CD14-positive monocyte (primary cell): ENCODE data around the gene VASH1. TPM values are rescaled to one million over a fixed set of nuclear protein-coding genes. Genes with fewer than 3 reads are reported as not detected.
"Not testable (repeated sequence)": the region's sequence is repeated elsewhere in the genome, so short reads cannot be mapped to it uniquely, and the experiment has no call there.

Source experiments
- DNase-seq, 3 donors: peaks; one replicate each; pipeline ENCODE4 v3.0.0-alpha.2; 2011 to 2022
- H2AFZ ChIP-seq: 2 replicates; pipeline ENCODE4 v1.6.0; 2012; ENCODE audit warnings: mild to moderate bottlenecking, low read depth, low read length, inconsistent platforms; ENCODE audit not compliant: insufficient read depth, poor library complexity, severe bottlenecking
- H3K27ac ChIP-seq, 2 donors: 1 replicate in 1 of 2; 2 replicates in 1 of 2; pipeline ENCODE4 v1.5.1; 2012 to 2013; ENCODE audit warnings: low read length in 2 of 2, control low read depth in 1 of 2, inconsistent platforms in 1 of 2, low read depth in 1 of 2, mild to moderate bottlenecking in 1 of 2
- H3K27me3 ChIP-seq, 2 donors: one replicate each; pipeline versions ENCODE4 v1.6.0 to v1.6.1; 2011 to 2013; ENCODE audit warnings: low read length in 2 of 2; ENCODE audit not compliant: control insufficient read depth in 2 of 2, insufficient read depth in 2 of 2
- H3K36me3 ChIP-seq, 2 donors: replicated peaks in 1 of 2; 1 replicate in 1 of 2; 2 replicates in 1 of 2; pipeline versions ENCODE4 v1.5.1 to v1.6.1; 2012 to 2013; ENCODE audit warnings: low read length in 2 of 2, control low read depth in 1 of 2, inconsistent platforms in 1 of 2, mild to moderate bottlenecking in 1 of 2; ENCODE audit not compliant: insufficient read depth in 2 of 2, control insufficient read depth in 1 of 2
- H3K4me1 ChIP-seq, 2 donors: 1 replicate in 1 of 2; 2 replicates in 1 of 2; pipeline versions ENCODE4 v1.5.1 to v1.6.1; 2012 to 2013; ENCODE audit warnings: low read length in 2 of 2, control low read depth in 1 of 2, inconsistent platforms in 1 of 2, mild to moderate bottlenecking in 1 of 2, moderate library complexity in 1 of 2; ENCODE audit not compliant: insufficient read depth in 2 of 2, control insufficient read depth in 1 of 2
- H3K4me2 ChIP-seq: replicated peaks from 2 replicates; pipeline ENCODE3; 2012; ENCODE audit warnings: low read length, moderate library complexity, mild to moderate bottlenecking; ENCODE audit not compliant: poor library complexity, severe bottlenecking; ENCODE audit errors: extremely low read depth
- H3K4me3 ChIP-seq, 3 experiments: fragments of 200-600 bp in 1 of 3; sonication (generic) in 1 of 3; replicated peaks in 1 of 3; 1 replicate in 2 of 3; 2 replicates in 1 of 3; pipeline ENCODE4 v1.5.1; 2011 to 2013; ENCODE audit warnings: low read length in 3 of 3, mild to moderate bottlenecking in 3 of 3, control low read depth in 2 of 3, low read depth in 2 of 3, inconsistent platforms in 1 of 3, moderate library complexity in 1 of 3
- H3K79me2 ChIP-seq: 2 replicates; pipeline ENCODE4 v1.6.0; 2012; ENCODE audit warnings: mild to moderate bottlenecking, control low read depth, inconsistent platforms, low read length, moderate library complexity; ENCODE audit not compliant: insufficient read depth
- H3K9ac ChIP-seq: 2 replicates; pipeline ENCODE4 v1.6.0; 2017; ENCODE audit warnings: low read length, mild to moderate bottlenecking; ENCODE audit not compliant: insufficient read depth, poor library complexity, severe bottlenecking
- H3K9me3 ChIP-seq, 2 donors: replicated peaks in 1 of 2; 1 replicate in 1 of 2; 2 replicates in 1 of 2; pipeline versions ENCODE4 v1.5.1 to v1.6.1; 2012 to 2013; ENCODE audit warnings: low read length in 2 of 2, control low read depth in 1 of 2; ENCODE audit not compliant: control insufficient read depth in 1 of 2, insufficient read depth in 1 of 2
- H4K20me1 ChIP-seq: 2 replicates; pipeline ENCODE4 v1.6.0; 2012; ENCODE audit warnings: mild to moderate bottlenecking, low read length, control low read depth, moderate library complexity; ENCODE audit not compliant: insufficient read depth
- H3K27ac Mint-ChIP-seq, 7 donors: one replicate each; pipeline ENCODE4 v1.8.0; 2020; ENCODE audit warnings: mild to moderate bottlenecking in 7 of 7, mixed read lengths in 7 of 7, moderate library complexity in 6 of 7, inconsistent platforms in 2 of 7
- H3K27me3 Mint-ChIP-seq, 3 donors: one replicate each; pipeline ENCODE4 v1.8.0; 2021 to 2022; ENCODE audit warnings: low read depth in 3 of 3, mild to moderate bottlenecking in 3 of 3, mixed read lengths in 3 of 3, moderate library complexity in 3 of 3, inconsistent platforms in 1 of 3
- H3K36me3 Mint-ChIP-seq, 2 donors: one replicate each; pipeline ENCODE4 v1.8.0; 2020; ENCODE audit warnings: mixed read lengths in 2 of 2, inconsistent platforms in 1 of 2, mild to moderate bottlenecking in 1 of 2
- H3K4me1 Mint-ChIP-seq: one replicate; pipeline ENCODE4 v1.8.0; 2020; ENCODE audit warnings: mild to moderate bottlenecking, mixed read lengths
- H3K4me3 Mint-ChIP-seq, 2 donors: one replicate each; pipeline ENCODE4 v1.8.0; 2020; ENCODE audit warnings: mild to moderate bottlenecking in 2 of 2, mixed read lengths in 2 of 2, moderate library complexity in 1 of 2
- H3K9me3 Mint-ChIP-seq, 7 donors: one replicate each; pipeline ENCODE4 v1.8.0; 2020 to 2022; ENCODE audit warnings: mixed read lengths in 7 of 7, mild to moderate bottlenecking in 6 of 7, moderate library complexity in 6 of 7, inconsistent platforms in 2 of 7
- CTCF ChIP-seq: fragments of 200-600 bp; IDR thresholded peaks from one replicate; pipeline ENCODE4 v1.8.0; 2022; ENCODE audit warnings: antibody characterized with exemption, mild to moderate bottlenecking
- WGBS: methylation state at CpG from one replicate; pipeline ENCODE4 v1.1.5; 2013; ENCODE audit warnings: missing lambda C conversion rate; ENCODE audit not compliant: insufficient coverage; 5-methylcytosine and 5-hydroxymethylcytosine counted together
- intact Hi-C, 2 donors: fragments of 100-400 bp; cut with micrococcal nuclease; formaldehyde crosslinking; loops; one replicate each; pipeline versions ENCODE4 v1.15.0 to v1.15.1; 2023
- polyA plus RNA-seq, 3 donors: library from polyadenylated mRNA; depleted of rRNA in 1 of 3; unstranded in 2 of 3; stranded (reverse) in 1 of 3; fragments of 300-500 nt in 2 of 3; fragments of >200 nt in 1 of 3; fragmentation: Illumina TruSeq in 2 of 3; gene quantifications; 1 replicate in 2 of 3; 2 replicates in 1 of 3; pipeline ENCODE4 v1.2.3, GENCODE V29; 2012 to 2021

The VASH1 gene
- polyA plus RNA-seq, 3 donors = 2.5 to 10.5 (median 3.3) TPM

GRCh38 chr14:76719666-76720065, 41.6 kb upstream of the VASH1 start:
- peak overlapping the region in 1 of 2 donors; percentile 65 for H3K27ac ChIP-seq
- no peaks in the 10 kb centered on the region for H4K20me1 ChIP-seq
- Mint-ChIP-seq H3K4me1 (peaks cover 74% of the 10 kb centered on the region), H3K27ac (peak overlapping the region in 3 of 7 donors; percentile 37 to 96 (median 95)), H3K27me3 (no peaks in the 10 kb centered on the region), H3K36me3 (no peaks in the 10 kb centered on the region), H3K4me3 (no peak overlapping the region), H3K9me3 (peaks cover 0 to 4% (median 0%) of the 10 kb centered on the region in 7 donors)
- peaks cover 36% of the 10 kb centered on the region in 2 donors for H3K4me1 ChIP-seq
- TF ChIP-seq CTCF = no peak
- H3K4me3 ChIP-seq = peak overlapping the region in 1 of 3 experiments; percentile 29
- no peaks in the 10 kb centered on the region for H3K79me2 ChIP-seq
- H3K27me3 ChIP-seq = no peaks in the 10 kb centered on the region
- H3K4me2 ChIP-seq = peak overlapping the region; percentile 50
- WGBS = 96% methylated on average over 6 of the region's 9 CpGs
- intact Hi-C loops = loop anchor here (5.0 to 10.0 kb wide), 3 partner anchors 43 to 375 kb away; partner anchors contain the start of genes CIPC (in 1 of the 2) and VASH1 (in 1 of the 2)
- DNase-seq = no peak
- no peak overlapping the region for H3K9ac ChIP-seq
- H3K9me3 ChIP-seq = no peaks in the 10 kb centered on the region
- no peak overlapping the region for H2AFZ ChIP-seq
- H3K36me3 ChIP-seq = no peaks in the 10 kb centered on the region

- Histone ChIP-seq H3K9me3 (no peaks in the 10 kb centered on the region), H3K36me3 (no peaks in the 10 kb centered on the region), H3K27me3 (no peaks in the 10 kb centered on the region), H3K4me2 (peak overlapping the region; percentile 50), H3K79me2 (no peaks in the 10 kb centered on the region), H4K20me1 (no peaks in the 10 kb centered on the region), H3K4me3 (peak overlapping the region in 1 of 3 experiments; percentile 29), H3K9ac (no peak overlapping the region), H3K27ac (peak overlapping the region; percentile 0 to 65), H3K4me1 (peaks cover 36% of the 10 kb centered on the region in 2 donors), H2AFZ (peak overlapping the region; percentile 19)
- H3K36me3 Mint-ChIP-seq = no peaks in the 10 kb centered on the region
- no peaks in the 10 kb centered on the region for H3K27me3 Mint-ChIP-seq
- peak; percentile 40 to 90 (median 58) for DNase-seq
- WGBS = 0% methylated on average over 2 of the region's 3 CpGs
- intact Hi-C loops = loop anchor here (5.0 to 10.0 kb wide), 3 partner anchors 42 to 374 kb away; partner anchors contain the start of genes CIPC (in 1 of the 2) and VASH1 (in 1 of the 2)
- H3K9me3 Mint-ChIP-seq = peaks cover 0 to 4% (median 0%) of the 10 kb centered on the region in 7 donors
- peaks cover 68% of the 10 kb centered on the region for H3K4me1 Mint-ChIP-seq
- H3K4me3 Mint-ChIP-seq = peak overlapping the region; percentile 52 to 56
- no peak for TF ChIP-seq CTCF
- peak overlapping the region; percentile 85 to 96 (median 93) for H3K27ac Mint-ChIP-seq
These were observed 40.9 kb upstream of the VASH1 start for GRCh38 chr14:76720382-76720813.

GRCh38 chr14:76721506-76721905, 39.8 kb upstream of the VASH1 start:
- not testable (repeated sequence) for H4K20me1 ChIP-seq, H3K9me3 Mint-ChIP-seq, H3K79me2 ChIP-seq, H3K36me3 Mint-ChIP-seq, DNase-seq, H3K36me3 ChIP-seq, H3K4me3 ChIP-seq, H3K4me2 ChIP-seq, H3K27me3 ChIP-seq, H3K4me3 Mint-ChIP-seq, H3K27ac ChIP-seq, H3K9me3 ChIP-seq, H3K27me3 Mint-ChIP-seq, H3K9ac ChIP-seq, H2AFZ ChIP-seq
- Mint-ChIP-seq H3K27ac (peak overlapping the region in 5 of 7 donors; percentile 50 to 95 (median 80)), H3K4me1 (peaks cover 63% of the 10 kb centered on the region)
- 80% methylated on average over 1 of the region's 11 CpGs for WGBS
- H3K4me1 ChIP-seq = peaks cover 39 to 41% of the 10 kb centered on the region in 2 donors
- intact Hi-C loops = loop anchor here (5.0 to 10.0 kb wide), 3 partner anchors 41 to 373 kb away; partner anchors contain the start of genes CIPC (in 1 of the 2) and VASH1 (in 1 of the 2)
